CMK (cell line): ENCODE data around the gene ZBTB26.
"Not testable (repeated sequence)": the region's sequence is repeated elsewhere in the genome, so short reads cannot be mapped to it uniquely, and the experiment has no call there.

Experiments used
- DNase-seq: peaks from one replicate; pipeline ENCODE4 v3.0.0-alpha.2; 2010; ENCODE audit warnings: low read depth

ZBTB26 gene

GRCh38 chr9:122929796-122930354 is 1.4 kb downstream of the ZBTB26 start:
- DNase-seq: no peak

- DNase-seq: no peak
Measured at GRCh38 chr9:122923947-122924346, 7.4 kb downstream of the ZBTB26 start.

- DNase-seq: no peak
Measured at GRCh38 chr9:122922713-122923112, 8.6 kb downstream of the ZBTB26 start.

- DNase-seq: no peak
Measured at GRCh38 chr9:122918310-122918709, 13.0 kb downstream of the ZBTB26 start.

GRCh38 chr9:122912964-122913673 is 18.2 kb downstream of the ZBTB26 start, which contains the start of gene ZBTB6:
TSS of gene ZBTB6 (minus strand) at chr9:122913323. CDS start at chr9:122912072, 1,251 bp downstream.
- DNase-seq: peak; percentile 38

- DNase-seq: no peak
Measured at GRCh38 chr9:122912671-122912963, 18.7 kb downstream of the ZBTB26 start.

- DNase-seq: not testable (repeated sequence)
Measured at GRCh38 chr9:122906122-122906521, 25.2 kb downstream of the ZBTB26 start.

GRCh38 chr9:122904823-122905710 is 26.2 kb downstream of the ZBTB26 start, which contains the start of gene RC3H2:
TSS of gene RC3H2 (minus strand) at chr9:122905359. CDS start at chr9:122897509, 7,850 bp downstream.
- DNase-seq: peak; percentile 100

GRCh38 chr9:122904466-122904822 is 26.9 kb downstream of the ZBTB26 start:
- no peak for DNase-seq

GRCh38 chr9:122900791-122901190 is 30.5 kb downstream of the ZBTB26 start:
- DNase-seq: no peak

GRCh38 chr9:122897969-122898368 is 33.3 kb downstream of the ZBTB26 start:
- DNase-seq: no peak

GRCh38 chr9:122888480-122888879 is 42.8 kb downstream of the ZBTB26 start:
- no peak for DNase-seq

GRCh38 chr9:122883125-122883524 is 48.2 kb downstream of the ZBTB26 start:
- no peak for DNase-seq

- no peak for DNase-seq
Measured at GRCh38 chr9:122879443-122879842, 51.9 kb downstream of the ZBTB26 start.

- no peak for DNase-seq
Measured at GRCh38 chr9:122875523-122875922, 55.8 kb downstream of the ZBTB26 start.

- not testable (repeated sequence) for DNase-seq
Measured at GRCh38 chr9:122867276-122867675, 64.0 kb downstream of the ZBTB26 start.

GRCh38 chr9:122866079-122866478 is 65.2 kb downstream of the ZBTB26 start:
- DNase-seq: no peak
